IPS-18c (cell line): ENCODE measurements around the gene AHDC1.

Source experiments
- H3K4me3 ChIP-seq: 2 replicates; pipeline ENCODE4 v1.7.0; 2013; ENCODE audit warnings: low read depth, mild to moderate bottlenecking, low read length, moderate library complexity; ENCODE audit not compliant: insufficient read depth
- H3K9me3 ChIP-seq: one replicate; pipeline ENCODE4 v1.6.1; 2013; ENCODE audit warnings: mild to moderate bottlenecking, low read length, moderate library complexity; ENCODE audit not compliant: control insufficient read depth, insufficient read depth

AHDC1 gene

GRCh38 chr1:27576806-27577227 lies 27.1 kb downstream of the AHDC1 start:
- H3K9me3 ChIP-seq: no peaks in the 10 kb centered on the region
- H3K4me3 ChIP-seq: no peak overlapping the region

- H3K9me3 ChIP-seq: no peaks in the 10 kb centered on the region
- H3K4me3 ChIP-seq: peak overlapping the region; percentile 55
Observed at GRCh38 chr1:27575840-27576331, 28.1 kb downstream of the AHDC1 start.

- Histone ChIP-seq H3K9me3 (no peaks in the 10 kb centered on the region), H3K4me3 (peak overlapping the region; percentile 55)
Observed at GRCh38 chr1:27574871-27575831, 28.8 kb downstream of the AHDC1 start.

GRCh38 chr1:27574001-27574781 lies 29.8 kb downstream of the AHDC1 start:
- peak overlapping the region; percentile 55 for H3K4me3 ChIP-seq
- no peaks in the 10 kb centered on the region for H3K9me3 ChIP-seq

- Histone ChIP-seq H3K4me3 (no peak overlapping the region; the same call in 1 of the 2 replicates), H3K9me3 (no peaks in the 10 kb centered on the region)
Observed at GRCh38 chr1:27572679-27573426, 31.1 kb downstream of the AHDC1 start.

GRCh38 chr1:27572019-27572678 lies 31.8 kb downstream of the AHDC1 start:
- no peaks in the 10 kb centered on the region for H3K9me3 ChIP-seq
- H3K4me3 ChIP-seq: peak overlapping the region; percentile 40

GRCh38 chr1:27571439-27572018 lies 32.4 kb downstream of the AHDC1 start:
- peak overlapping the region; percentile 40 for H3K4me3 ChIP-seq
- H3K9me3 ChIP-seq: no peaks in the 10 kb centered on the region

- no peak overlapping the region for H3K4me3 ChIP-seq
- no peaks in the 10 kb centered on the region for H3K9me3 ChIP-seq
Observed at GRCh38 chr1:27570784-27571183, 33.2 kb downstream of the AHDC1 start.

GRCh38 chr1:27570356-27570755 lies 33.6 kb downstream of the AHDC1 start:
- Histone ChIP-seq H3K9me3 (no peaks in the 10 kb centered on the region), H3K4me3 (no peak overlapping the region; the same call in 1 of the 2 replicates)

- Histone ChIP-seq H3K9me3 (no peaks in the 10 kb centered on the region), H3K4me3 (peak overlapping the region; percentile 6; the same call in 1 of the 2 replicates)
Observed at GRCh38 chr1:27569506-27570291, 34.2 kb downstream of the AHDC1 start.

GRCh38 chr1:27569088-27569460 lies 34.9 kb downstream of the AHDC1 start:
- Histone ChIP-seq H3K4me3 (peak overlapping the region; percentile 24), H3K9me3 (no peaks in the 10 kb centered on the region)

- Histone ChIP-seq H3K4me3 (peak overlapping the region; percentile 40), H3K9me3 (no peaks in the 10 kb centered on the region)
Observed at GRCh38 chr1:27568300-27569087, 35.5 kb downstream of the AHDC1 start.

GRCh38 chr1:27567971-27568299 lies 36.0 kb downstream of the AHDC1 start:
- peak overlapping the region; percentile 40 for H3K4me3 ChIP-seq
- H3K9me3 ChIP-seq: no peaks in the 10 kb centered on the region

- H3K4me3 ChIP-seq: no peak overlapping the region
- no peaks in the 10 kb centered on the region for H3K9me3 ChIP-seq
Observed at GRCh38 chr1:27567146-27567526, 36.8 kb downstream of the AHDC1 start.

- Histone ChIP-seq H3K4me3 (no peak overlapping the region), H3K9me3 (no peaks in the 10 kb centered on the region)
Observed at GRCh38 chr1:27566462-27567145, 37.3 kb downstream of the AHDC1 start.
